HEK293 (cell line): Measurements from ENCODE around the gene STX1B.
A peak's percentile ranks its signal among the peaks of the same experiment; 100 is the strongest.

Experiments used
- BCL11B ChIP-seq: fragments of 450-650 bp; formaldehyde crosslinking; IDR thresholded peaks from 2 replicates; pipeline ENCODE4 v1.5.1; 2016; ENCODE audit warnings: low read depth, missing biosample characterization, missing genetic modification characterization
- GLIS2 ChIP-seq: fragments of 450-650 bp; formaldehyde crosslinking; IDR thresholded peaks from 2 replicates; pipeline ENCODE4 v1.5.1; 2016; ENCODE audit warnings: missing biosample characterization, missing genetic modification characterization
- PRDM2 ChIP-seq: fragments of 450-650 bp; formaldehyde crosslinking; IDR thresholded peaks from 2 replicates; pipeline ENCODE4 v1.5.1; 2016; ENCODE audit warnings: missing biosample characterization, missing genetic modification characterization, borderline replicate concordance
- SALL2 ChIP-seq: fragments of 450-650 bp; formaldehyde crosslinking; IDR thresholded peaks from 2 replicates; pipeline ENCODE4 v1.5.0; 2017; ENCODE audit warnings: missing biosample characterization, mild to moderate bottlenecking, missing genetic modification characterization, borderline replicate concordance
- SETDB1 ChIP-seq: IDR thresholded peaks from one replicate; pipeline ENCODE4 v1.6.1; 2017; ENCODE audit warnings: mild to moderate bottlenecking, low read length, moderate library complexity, mixed read lengths; ENCODE audit not compliant: insufficient read length
- SP3 ChIP-seq: fragments of 450-650 bp; formaldehyde crosslinking; IDR thresholded peaks from 2 replicates; pipeline ENCODE4 v1.5.1; 2016; ENCODE audit warnings: missing biosample characterization, missing genetic modification characterization
- ZFHX2 ChIP-seq: fragments of 450-650 bp; formaldehyde crosslinking; conservative IDR thresholded peaks from 2 replicates; pipeline ENCODE4 v1.5.1; 2016; ENCODE audit warnings: missing biosample characterization, missing genetic modification characterization
- ZNF114 ChIP-seq: fragments of 450-650 bp; formaldehyde crosslinking; IDR thresholded peaks from 2 replicates; pipeline ENCODE4 v1.5.0; 2017; ENCODE audit warnings: missing biosample characterization, missing genetic modification characterization
- ZNF157 ChIP-seq: fragments of 450-650 bp; formaldehyde crosslinking; IDR thresholded peaks from 2 replicates; pipeline ENCODE4 v1.5.1; 2016; ENCODE audit warnings: missing biosample characterization, missing genetic modification characterization
- ZNF169 ChIP-seq: fragments of 450-650 bp; formaldehyde crosslinking; IDR thresholded peaks from 2 replicates; pipeline ENCODE4 v1.5.1; 2016; ENCODE audit warnings: missing biosample characterization, missing genetic modification characterization
- ZNF19 ChIP-seq: fragments of 450-650 bp; formaldehyde crosslinking; IDR thresholded peaks from 2 replicates; pipeline ENCODE4; 2016; ENCODE audit warnings: missing biosample characterization, missing genetic modification characterization, low read depth
- ZNF211 ChIP-seq: fragments of 450-650 bp; formaldehyde crosslinking; IDR thresholded peaks from 2 replicates; pipeline ENCODE4 v1.5.1; 2016; ENCODE audit warnings: low read depth, missing biosample characterization, missing genetic modification characterization
- ZNF239 ChIP-seq: fragments of 450-650 bp; formaldehyde crosslinking; IDR thresholded peaks from 2 replicates; pipeline ENCODE4 v1.5.1; 2016; ENCODE audit warnings: missing biosample characterization, missing genetic modification characterization
- ZNF24 ChIP-seq: fragments of 450-650 bp; formaldehyde crosslinking; IDR thresholded peaks from 2 replicates; pipeline ENCODE4 v1.5.1; 2016; ENCODE audit warnings: missing biosample characterization, missing genetic modification characterization
- ZNF302 ChIP-seq: fragments of 450-650 bp; formaldehyde crosslinking; IDR thresholded peaks from 2 replicates; pipeline ENCODE4 v1.5.1; 2016; ENCODE audit warnings: missing biosample characterization, missing genetic modification characterization, low read depth
- ZNF341 ChIP-seq: fragments of 450-650 bp; formaldehyde crosslinking; IDR thresholded peaks from 2 replicates; pipeline ENCODE4; 2016; ENCODE audit warnings: low read depth, missing biosample characterization, missing genetic modification characterization
- ZNF37A ChIP-seq: fragments of 450-650 bp; IDR thresholded peaks from 2 replicates; pipeline ENCODE4 v1.5.1; 2018; ENCODE audit warnings: missing biosample characterization, missing genetic modification characterization
- ZNF391 ChIP-seq: fragments of 450-650 bp; formaldehyde crosslinking; IDR thresholded peaks from 2 replicates; pipeline ENCODE4 v1.5.1; 2016; ENCODE audit warnings: low read depth, missing biosample characterization, missing genetic modification characterization, borderline replicate concordance
- ZNF398 ChIP-seq: fragments of 450-650 bp; formaldehyde crosslinking; IDR thresholded peaks from 2 replicates; pipeline ENCODE4 v1.5.1; 2017; ENCODE audit warnings: missing biosample characterization, missing genetic modification characterization
- ZNF514 ChIP-seq: fragments of 450-650 bp; formaldehyde crosslinking; IDR thresholded peaks from 2 replicates; pipeline ENCODE4 v1.5.1; 2016; ENCODE audit warnings: missing biosample characterization, missing genetic modification characterization
- ZNF544 ChIP-seq: fragments of 450-650 bp; formaldehyde crosslinking; IDR thresholded peaks from 2 replicates; pipeline ENCODE4 v1.5.0; 2017; ENCODE audit warnings: missing biosample characterization, missing genetic modification characterization
- ZNF555 ChIP-seq: fragments of 450-650 bp; formaldehyde crosslinking; conservative IDR thresholded peaks from 2 replicates; pipeline ENCODE4 v1.5.1; 2017; ENCODE audit warnings: missing biosample characterization, mild to moderate bottlenecking, missing genetic modification characterization, inconsistent platforms
- ZNF692 ChIP-seq: fragments of 450-650 bp; formaldehyde crosslinking; IDR thresholded peaks from 2 replicates; pipeline ENCODE4 v1.5.1; 2016; ENCODE audit warnings: missing biosample characterization, missing genetic modification characterization
- ZNF76 ChIP-seq: fragments of 450-650 bp; formaldehyde crosslinking; IDR thresholded peaks from 2 replicates; pipeline ENCODE4; 2016; ENCODE audit warnings: low read depth, missing biosample characterization, missing genetic modification characterization, borderline replicate concordance
- ZNF776 ChIP-seq: fragments of 450-650 bp; formaldehyde crosslinking; IDR thresholded peaks from 2 replicates; pipeline ENCODE4 v1.5.0; 2017; ENCODE audit warnings: missing biosample characterization, missing genetic modification characterization, borderline replicate concordance
- ZSCAN18 ChIP-seq: fragments of 450-650 bp; formaldehyde crosslinking; IDR thresholded peaks from 2 replicates; pipeline ENCODE4 v1.5.1; 2016; ENCODE audit warnings: missing biosample characterization, missing genetic modification characterization
- ZSCAN5A ChIP-seq: fragments of 450-650 bp; formaldehyde crosslinking; IDR thresholded peaks from 2 replicates; pipeline ENCODE4 v1.5.1; 2016; ENCODE audit warnings: missing biosample characterization, missing genetic modification characterization

The STX1B gene

DNA sequence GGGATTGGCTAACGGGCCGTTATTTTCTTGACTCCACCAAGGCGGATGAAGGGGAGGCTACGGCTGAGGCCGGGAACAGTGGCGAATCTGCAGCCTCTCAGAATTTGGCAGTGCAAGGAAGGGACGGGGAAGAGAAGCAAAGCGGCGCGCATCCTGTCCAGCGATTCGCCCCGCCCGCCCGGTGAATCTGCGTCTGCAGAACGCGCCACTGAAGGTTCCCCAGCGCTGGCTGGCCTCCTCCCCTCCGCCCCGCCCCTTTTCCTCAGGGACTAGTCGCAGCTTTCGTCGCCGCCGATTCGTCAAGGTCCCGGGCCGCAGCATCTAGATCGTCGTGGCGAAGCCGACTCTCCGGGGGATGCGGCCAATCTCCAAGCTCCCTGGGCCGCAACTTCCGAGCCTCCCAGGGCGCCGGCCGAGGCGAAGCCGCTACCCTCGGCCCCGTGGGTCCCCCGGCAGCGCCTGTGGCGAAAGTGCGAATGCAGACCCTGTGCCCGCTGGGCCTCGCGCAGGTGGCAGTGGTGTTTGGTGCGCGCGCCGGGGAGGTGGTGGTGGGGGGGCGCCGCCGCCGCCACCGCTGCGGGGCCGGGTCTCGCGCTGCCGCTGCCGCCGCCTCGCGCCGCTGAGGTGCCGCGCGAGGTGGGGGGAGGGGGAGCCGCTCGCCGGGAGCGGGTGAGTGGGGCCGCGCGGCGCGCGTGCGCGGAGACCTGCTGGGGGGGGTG, 52.8 kb downstream of the STX1B start, which contains the start of gene SETD1A (continued):
- TF ChIP-seq ZSCAN18 (tag by site-specific recombination) (peak; percentile 90; the same call in 1 of the 2 replicates), PRDM2 (tag by site-specific recombination) (no peak), ZNF398 (tag by site-specific recombination) (peak; percentile 77; the same call in 1 of the 2 replicates), ZNF692 (peak; percentile 91), ZSCAN5A (tag by site-specific recombination) (peak; percentile 96), SALL2 (tag by site-specific recombination) (peak; percentile 87; the same call in 1 of the 2 replicates), ZNF157 (tag by site-specific recombination) (no peak), ZNF514 (tag by site-specific recombination) (no peak), SETDB1 (no peak), ZNF302 (tag by site-specific recombination) (no peak), ZNF776 (no peak), ZNF341 (tag by site-specific recombination) (peak; percentile 63), ZNF391 (peak; percentile 98), GLIS2 (tag by site-specific recombination) (peak; percentile 93), ZNF24 (peak; percentile 95), ZNF37A (tag by site-specific recombination) (no peak), ZFHX2 (peak; percentile 45), BCL11B (tag by site-specific recombination) (no peak), ZNF114 (no peak), ZNF76 (tag by site-specific recombination) (peak; percentile 93), ZNF169 (tag by site-specific recombination) (no peak), ZNF544 (tag by site-specific recombination) (no peak), ZNF19 (tag by site-specific recombination) (0 out of 2 replicates have a peak, but pooled peaks have one; percentile 19), ZNF211 (no peak), ZNF555 (tag by site-specific recombination) (no peak), ZNF239 (0 out of 2 replicates have a peak, but pooled peaks have one; percentile 3), SP3 (tag by site-specific recombination) (peak; percentile 99)
